Fibroblast of peridontal ligament (primary cell): ENCODE results near the gene LRRC45.
"Not testable (repeated sequence)": the region's sequence is repeated elsewhere in the genome, so short reads cannot be mapped to it uniquely, and the experiment has no call there.

Source experiments
- DNase-seq: peaks from one replicate; pipeline ENCODE4 v3.0.0-alpha.2; 2010; ENCODE audit errors: extremely low read depth

The LRRC45 gene

DNA sequence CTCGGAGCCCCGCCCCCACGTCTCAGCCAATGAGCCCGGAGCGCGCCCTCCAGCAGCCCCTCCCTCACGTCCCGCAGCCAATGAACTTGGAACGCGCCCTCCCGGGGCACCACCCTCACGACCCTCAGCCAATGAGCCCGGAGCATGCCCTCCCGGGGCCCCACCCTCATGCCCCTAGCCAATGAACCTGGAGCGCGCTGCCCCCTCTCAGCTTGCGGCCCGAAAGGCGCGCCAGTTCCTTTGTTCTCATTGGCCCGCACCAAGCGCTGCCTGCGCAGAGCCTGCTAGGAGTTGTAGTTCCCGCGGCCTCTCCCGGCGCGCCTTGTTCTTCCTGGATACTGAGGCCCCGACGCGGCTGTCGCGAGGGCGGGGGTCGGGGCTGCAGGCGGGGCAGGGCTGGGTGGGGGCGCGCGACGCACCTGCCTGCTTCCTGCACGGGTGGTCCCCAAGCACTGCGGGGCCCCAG, at the start of gene LRRC45:
Gene LRRC45, plus strand, starts transcription at position 325 of the 466 bp plus-strand sequence. CDS start 339 bp downstream, outside the sequence.
- peak; percentile 98 for DNase-seq

DNA sequence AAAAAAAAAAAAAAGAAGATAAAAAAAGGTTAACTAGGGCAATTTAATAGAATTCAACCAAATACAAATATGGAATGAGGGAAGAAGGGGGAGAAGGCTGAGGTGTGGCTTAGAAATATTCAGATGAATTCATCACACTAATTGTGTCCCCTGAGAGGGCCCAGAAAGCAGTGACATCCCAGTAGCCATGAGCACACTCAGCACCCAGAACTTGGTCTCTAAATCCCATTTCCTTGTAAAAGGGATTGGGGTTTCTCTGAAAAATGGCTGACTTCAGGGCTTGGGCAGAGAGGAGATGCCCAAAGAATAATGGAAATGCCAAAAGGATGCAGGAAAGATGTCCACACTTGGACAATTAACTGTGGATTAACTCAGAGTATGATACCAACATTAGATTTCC, 49.7 kb upstream of the LRRC45 start:
- DNase-seq, result no peak

GRCh38 chr17:81976332-81977210, 46.5 kb upstream of the LRRC45 start:
- DNase-seq, result peak; percentile 3

GRCh38 chr17:81977211-81977808, 45.8 kb upstream of the LRRC45 start, which contains the start of gene ASPSCR1:
TSS of gene ASPSCR1 (plus strand) at chr17:81977629. CDS start at chr17:81977647, 18 bp downstream.
- peak; percentile 85 for DNase-seq

DNA sequence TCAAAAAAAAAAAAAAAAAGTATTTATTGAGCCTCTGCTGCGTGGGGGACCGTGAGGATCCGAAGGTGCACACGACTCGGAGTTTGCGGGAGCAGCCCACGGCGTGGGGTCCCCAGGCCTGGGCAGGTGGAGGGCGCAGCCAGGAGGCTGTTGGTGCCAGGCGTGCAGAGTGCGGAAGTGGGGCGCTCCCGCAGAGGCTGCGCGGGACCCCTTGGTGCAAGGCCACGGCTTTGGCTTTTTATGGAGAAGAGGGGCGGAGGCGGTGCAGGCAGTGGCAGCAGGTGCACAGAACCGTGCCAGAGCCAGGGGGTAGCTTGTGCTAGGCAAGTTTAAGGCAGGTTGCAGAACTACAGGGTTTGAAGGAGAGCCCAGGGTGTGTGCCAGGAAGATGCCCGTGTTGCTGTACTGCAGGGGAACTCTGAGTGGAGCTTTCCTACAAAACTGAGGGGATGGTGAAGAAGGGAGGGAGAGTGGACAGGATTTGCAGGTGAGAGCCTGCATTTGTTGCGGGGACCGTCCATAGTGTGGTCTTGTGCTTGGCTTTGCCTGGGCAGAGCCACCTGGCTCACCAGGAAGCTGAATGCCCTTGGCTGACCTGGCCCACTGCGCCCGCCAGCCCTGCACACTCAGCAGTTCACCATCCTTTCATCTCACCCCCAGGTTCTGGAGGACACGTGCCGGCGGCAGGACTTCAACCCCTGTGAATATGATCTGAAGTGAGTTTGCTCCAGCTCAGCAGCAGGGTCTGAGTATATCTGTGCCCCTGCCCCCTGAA, 44.4 kb upstream of the LRRC45 start:
- no peak for DNase-seq

DNA sequence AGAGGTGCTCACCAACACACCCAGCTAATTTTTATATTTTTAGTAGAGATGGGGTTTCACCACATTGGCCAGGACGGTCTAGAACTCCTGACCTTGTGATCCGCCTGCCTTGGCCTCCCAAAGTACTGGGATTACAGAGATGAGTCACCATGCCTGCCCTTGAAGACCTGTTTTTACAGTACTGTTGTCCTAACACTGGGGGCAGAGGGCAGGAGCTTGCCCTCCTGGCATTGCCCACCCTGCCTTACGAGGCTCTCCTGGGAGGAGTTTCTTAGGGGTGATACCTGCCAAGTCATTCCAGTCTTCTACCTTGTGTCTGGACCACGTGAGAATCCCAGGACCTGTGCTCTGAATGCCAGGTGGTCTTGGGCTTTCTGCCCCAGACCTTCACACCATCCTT, 43.0 kb upstream of the LRRC45 start:
- no peak for DNase-seq

- no peak for DNase-seq
These were observed 42.3 kb upstream of the LRRC45 start for GRCh38 chr17:81980707-81981343.

- DNase-seq, result not testable (repeated sequence)
These were observed 41.6 kb upstream of the LRRC45 start for GRCh38 chr17:81981511-81981910.

- DNase-seq, result no peak
These were observed 40.0 kb upstream of the LRRC45 start for GRCh38 chr17:81983011-81983638.

DNA sequence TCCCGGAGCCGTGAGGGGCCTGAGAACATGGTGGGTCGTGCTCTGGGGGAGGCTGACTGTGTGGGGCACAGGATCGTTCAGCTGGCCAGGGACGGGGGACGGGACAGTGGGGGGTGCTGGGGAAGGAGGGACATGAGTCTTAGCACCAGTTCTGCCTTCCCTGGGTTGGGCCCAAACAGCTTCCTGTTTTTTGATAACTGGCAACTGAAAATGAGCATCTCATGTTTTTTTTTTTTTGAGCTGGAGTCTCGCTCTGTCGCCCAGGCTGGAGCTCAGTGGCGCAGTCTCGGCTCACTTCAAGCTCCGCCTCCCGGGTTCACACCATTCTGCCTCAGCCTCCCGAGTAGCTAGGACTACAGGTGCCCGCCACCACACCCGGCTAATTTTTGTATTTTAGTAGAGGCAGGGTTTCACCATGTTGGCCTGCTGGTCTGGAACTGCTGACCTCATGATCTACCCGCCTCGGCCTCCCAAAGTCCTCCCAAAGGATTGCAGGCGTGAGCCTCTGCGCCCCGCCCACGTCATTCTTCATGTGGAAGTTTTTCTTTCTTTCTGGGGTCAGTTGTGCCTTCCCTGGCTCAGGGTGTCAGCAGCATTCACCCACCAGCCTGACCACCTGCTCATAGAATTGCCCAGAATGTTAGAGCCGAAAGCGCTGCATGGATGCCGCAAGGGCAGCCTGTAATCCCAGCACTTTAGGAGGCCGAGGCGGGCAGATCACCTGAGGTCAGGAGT, 39.3 kb upstream of the LRRC45 start:
- DNase-seq, result no peak

DNA sequence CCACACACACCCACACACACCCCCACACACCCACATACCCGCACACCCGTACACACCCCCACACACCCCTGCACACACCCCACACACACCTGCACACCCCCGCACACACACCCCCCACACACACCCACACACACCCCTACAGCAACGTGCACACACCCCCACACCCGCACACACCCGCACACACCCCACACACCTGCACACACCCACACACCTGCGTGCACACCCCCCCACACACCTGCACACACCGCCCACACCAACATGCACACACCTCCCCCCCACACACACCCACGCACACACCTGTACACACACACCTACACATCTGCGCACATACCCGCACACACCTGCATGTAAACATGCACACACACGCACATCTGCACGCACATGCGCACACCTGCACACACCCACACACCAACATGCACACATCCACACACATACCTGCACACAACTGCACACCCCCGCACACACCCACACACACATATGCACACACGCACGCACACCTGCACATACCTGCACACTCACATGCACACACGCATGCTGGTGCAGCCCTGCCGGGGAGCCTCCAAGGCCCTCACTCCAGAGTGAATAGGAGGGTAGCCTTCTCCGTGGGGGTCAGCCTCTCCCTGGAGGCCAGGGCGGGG, 38.2 kb upstream of the LRRC45 start:
- DNase-seq, result no peak

DNA sequence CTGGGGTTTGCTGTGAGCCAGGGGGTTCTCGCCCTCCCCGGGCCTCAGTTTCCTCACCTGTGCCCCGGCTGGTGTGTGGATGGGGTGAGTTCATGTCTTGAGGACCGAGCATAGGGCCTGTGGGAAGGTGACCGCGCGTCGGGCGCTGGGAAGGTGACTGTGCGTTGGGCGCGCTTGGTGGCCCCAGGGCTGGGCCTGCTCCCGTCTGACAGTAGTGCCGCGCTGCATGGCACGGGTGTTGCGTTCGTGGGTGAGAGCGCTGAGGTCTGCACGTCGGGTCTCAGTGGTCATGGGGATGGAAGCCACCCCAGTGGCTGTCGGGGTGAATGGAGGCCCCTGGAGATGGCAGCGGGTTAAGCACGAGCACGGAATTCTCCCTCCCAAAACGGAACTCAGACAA, 36.5 kb upstream of the LRRC45 start:
- DNase-seq, result no peak

DNA sequence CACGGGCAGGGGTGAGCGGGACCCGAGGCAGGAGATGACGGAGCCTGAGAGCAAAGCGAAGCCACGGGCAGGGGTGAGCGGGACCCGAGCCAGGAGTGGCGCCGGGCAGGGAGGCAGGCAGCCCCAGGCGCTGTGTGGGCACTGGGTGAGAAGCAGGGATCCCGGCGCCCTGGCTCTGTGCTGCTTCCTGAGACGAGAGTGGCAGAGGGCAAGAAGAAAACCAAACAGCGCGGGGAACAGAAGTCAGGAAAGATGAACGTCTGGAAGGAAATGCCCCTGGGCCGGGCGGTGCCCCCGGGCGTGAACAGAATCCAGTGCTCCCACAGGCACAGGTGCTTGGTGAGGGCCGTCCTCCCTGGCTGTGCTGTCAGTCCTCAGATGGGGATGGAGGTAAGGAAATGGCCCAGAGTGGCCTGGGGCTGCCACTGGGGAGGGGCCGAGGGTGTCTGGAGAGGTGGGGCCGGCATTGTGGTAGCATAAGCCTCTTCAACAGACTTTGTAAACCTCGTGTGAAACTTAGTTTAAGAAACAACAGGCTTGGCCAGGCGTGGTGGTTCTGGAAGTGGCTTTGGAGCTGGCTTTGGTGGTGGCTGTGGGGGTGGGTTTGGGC, 35.8 kb upstream of the LRRC45 start:
- no peak for DNase-seq

DNA sequence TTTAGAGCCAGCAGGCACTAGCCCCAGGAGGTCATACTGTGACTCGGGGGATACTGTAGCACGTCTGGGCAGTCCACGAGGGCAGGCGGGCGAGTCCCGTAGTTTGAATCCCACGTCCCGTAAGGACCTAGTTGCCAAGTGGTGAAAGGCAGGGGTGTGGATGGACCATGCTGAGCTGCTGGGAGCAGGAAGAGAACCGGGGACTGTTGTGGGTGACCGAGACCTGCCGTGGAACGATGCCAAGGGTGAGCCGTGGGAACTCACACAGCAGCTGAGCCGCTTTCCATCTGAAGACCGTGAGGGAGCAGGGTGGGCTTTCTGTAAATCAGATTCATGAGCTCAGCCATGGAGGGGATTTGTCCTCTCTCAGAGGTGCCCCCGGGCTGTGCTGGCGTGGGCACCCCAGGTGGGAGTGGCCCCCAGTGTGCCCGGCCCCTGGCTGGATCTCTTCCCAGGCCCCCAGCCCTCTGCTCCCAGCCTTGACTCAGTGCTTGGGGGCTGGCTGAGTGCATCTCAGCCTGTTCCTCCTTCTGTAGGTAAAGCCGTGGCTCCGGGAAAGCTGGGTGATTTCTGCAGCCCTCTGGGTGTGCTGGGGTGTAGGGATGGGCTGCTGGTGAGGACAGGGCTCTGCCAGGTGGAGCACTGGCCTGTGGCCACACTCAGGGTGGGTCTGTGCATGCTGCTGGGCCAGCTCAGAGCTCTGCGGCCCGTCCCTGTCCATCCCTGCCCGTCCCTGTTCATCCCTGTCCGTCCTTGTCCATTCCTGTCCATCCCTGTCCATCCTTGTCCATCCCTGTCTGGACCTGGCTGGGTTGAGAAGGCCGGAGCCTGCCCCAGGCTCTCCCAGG, 32.0 kb upstream of the LRRC45 start:
- DNase-seq, result no peak

- DNase-seq, result peak; percentile 25
These were observed 31.3 kb upstream of the LRRC45 start for GRCh38 chr17:81991684-81992305.

- DNase-seq, result no peak
These were observed 30.6 kb upstream of the LRRC45 start for GRCh38 chr17:81992306-81993102.
